Activated naive CD4-positive, alpha-beta T cell treated with anti-CD3 and anti-CD28 coated beads, Interleukin-2, amount 50 U/mL, for 72 hours (primary cell): ENCODE results near the gene SNRPB. TPM values are rescaled to one million over a fixed set of nuclear protein-coding genes. Genes with fewer than 3 reads are reported as not detected.

Source experiments
- total RNA-seq, 2 donors: library from RNA; stranded (reverse); gene quantifications; one replicate each; pipeline ENCODE4 v1.2.3, GENCODE V29; 2022

SNRPB gene
- total RNA-seq, 2 donors from 2014 or later: 384 to 461 TPM

Other genes with a start within 250 kb of the SNRPB start
- gene TGM3, start 174.8 kb downstream of the SNRPB start, total RNA-seq: under 1 TPM in 1 of 2 donors, not detected in 1; 0.16 TPM
- not detected for gene TGM6, start 89.9 kb downstream of the SNRPB start, total RNA-seq
- gene ZNF343, start 38.1 kb upstream of the SNRPB start, total RNA-seq: 10 to 100 TPM in 1 of 2 donors, 1 to 10 TPM in 1; 7.7 to 13.7 TPM
- gene TMC2, start 65.8 kb upstream of the SNRPB start, total RNA-seq: not detected
- 100 to 1,000 TPM; 324 to 443 TPM for gene NOP56, start 181.8 kb upstream of the SNRPB start, total RNA-seq
- 100 to 1,000 TPM; 129 to 150 TPM for gene IDH3B, start 193.4 kb upstream of the SNRPB start, total RNA-seq
- gene EBF4, start 222.0 kb upstream of the SNRPB start, total RNA-seq: 1 to 10 TPM; 4.0 to 8.3 TPM